B cell (primary cell): Measurements from ENCODE around the gene CARD10. TPM values are rescaled to one million over a fixed set of nuclear protein-coding genes. Genes with fewer than 3 reads are reported as not detected.

Source experiments
- ATAC-seq: fragments of 200-7000 bp; cut with Tn5 transposase; one replicate; pipeline ENCODE4 v1.10.0; 2021; ENCODE audit warnings: low read depth, mild to moderate bottlenecking, moderate number of reproducible peaks, moderate library complexity
- CTCF ChIA-PET: fragments of 350-600 bp; sonication (Branson Sonifier 250); formaldehyde crosslinking; loops from one replicate; lab custom pipeline; 2021; ENCODE audit warnings: antibody characterized with exemption, inconsistent platforms; lab: Charles Lee
- POLR2A ChIA-PET: fragments of 350-600 bp; sonication (Branson Sonifier 250); formaldehyde crosslinking; loops from one replicate; lab custom pipeline; 2021; ENCODE audit warnings: antibody characterized with exemption; lab: Charles Lee
- DNase-seq: peaks from one replicate; pipeline ENCODE4 v3.0.0; 2013
- H2AFZ ChIP-seq: 2 replicates; pipeline ENCODE4 v1.6.1; 2012; ENCODE audit warnings: mild to moderate bottlenecking, low read depth, low read length; ENCODE audit not compliant: insufficient read depth, poor library complexity, severe bottlenecking
- H3K27ac ChIP-seq, 2 donors: 1 replicate in 1 of 2; 2 replicates in 1 of 2; pipeline ENCODE4 v1.5.1; 2012 to 2013; ENCODE audit warnings: low read length in 2 of 2, mild to moderate bottlenecking in 2 of 2, moderate library complexity in 1 of 2
- H3K27me3 ChIP-seq, 4 experiments: fragments of 200-600 bp in 1 of 4; sonication (generic) in 1 of 4; replicated peaks in 1 of 4; 1 replicate in 2 of 4; 2 replicates in 2 of 4; pipeline versions ENCODE4 v1.6.1 to v1.7.0; 2013 to 2016; ENCODE audit warnings: low read length in 3 of 4, mild to moderate bottlenecking in 2 of 4, mixed read lengths in 1 of 4, moderate library complexity in 1 of 4; ENCODE audit not compliant: insufficient read depth in 4 of 4, control insufficient read depth in 3 of 4; ENCODE audit errors: control extremely low read depth in 1 of 4
- H3K36me3 ChIP-seq, 2 experiments: replicated peaks in 1 of 2; 1 replicate in 1 of 2; 2 replicates in 1 of 2; pipeline versions ENCODE4 v1.6.1 to v1.7.1; 2013; ENCODE audit warnings: low read length in 1 of 2; ENCODE audit not compliant: insufficient read depth in 2 of 2, control insufficient read depth in 1 of 2; ENCODE audit errors: control extremely low read depth in 1 of 2, extremely low read depth in 1 of 2
- H3K4me1 ChIP-seq, 2 donors: fragments of 200-600 bp in 1 of 2; sonication (generic) in 1 of 2; 1 replicate in 1 of 2; 2 replicates in 1 of 2; pipeline versions ENCODE4 v1.5.1 to v1.6.1; 2013 to 2017; ENCODE audit warnings: low read length in 2 of 2; ENCODE audit not compliant: control insufficient read depth in 2 of 2, insufficient read depth in 2 of 2
- H3K4me2 ChIP-seq: replicated peaks from 2 replicates; pipeline ENCODE3; 2012; ENCODE audit warnings: mild to moderate bottlenecking, low read depth, low read length; ENCODE audit not compliant: poor library complexity, severe bottlenecking
- H3K4me3 ChIP-seq, 5 experiments: fragments of 200-600 bp in 1 of 5; sonication (generic) in 1 of 5; 1 replicate in 3 of 5; 2 replicates in 2 of 5; pipeline versions ENCODE4 v1.5.1 to v1.7.0; 2011 to 2016; ENCODE audit warnings: low read length in 4 of 5, mild to moderate bottlenecking in 4 of 5, low read depth in 2 of 5, control low read depth in 1 of 5, moderate library complexity in 1 of 5; ENCODE audit not compliant: insufficient read depth in 1 of 5; ENCODE audit errors: control extremely low read depth in 1 of 5, extremely low read depth in 1 of 5
- H3K79me2 ChIP-seq: fragments of 200-600 bp; sonication (generic); one replicate; pipeline ENCODE4 v1.6.0; 2016; ENCODE audit warnings: low read length; ENCODE audit not compliant: control insufficient read depth, insufficient read depth
- H3K9ac ChIP-seq: fragments of 200-600 bp; sonication (generic); 2 replicates; pipeline ENCODE4 v1.6.1; 2017; ENCODE audit warnings: mild to moderate bottlenecking, low read length, moderate library complexity
- H3K9me3 ChIP-seq, 3 donors: one replicate each; pipeline versions ENCODE4 v1.6.1 to v1.7.1; 2013; ENCODE audit warnings: low read length in 2 of 3; ENCODE audit not compliant: control insufficient read depth in 2 of 3, insufficient read depth in 1 of 3; ENCODE audit errors: control extremely low read depth in 1 of 3
- H4K20me1 ChIP-seq: 2 replicates; pipeline ENCODE4 v1.6.0; 2012; ENCODE audit warnings: mild to moderate bottlenecking, low read length; ENCODE audit not compliant: insufficient read depth, control insufficient read depth, poor library complexity, severe bottlenecking
- H3K27ac Mint-ChIP-seq: one replicate; pipeline ENCODE4 v1.8.0; 2021; ENCODE audit warnings: mixed read lengths
- H3K27me3 Mint-ChIP-seq: one replicate; pipeline ENCODE4 v1.8.0; 2021; ENCODE audit warnings: mixed read lengths
- H3K4me1 Mint-ChIP-seq: one replicate; pipeline ENCODE4 v1.8.0; 2021; ENCODE audit warnings: mixed read lengths
- H3K4me3 Mint-ChIP-seq: one replicate; pipeline ENCODE4 v1.8.0; 2021; ENCODE audit warnings: mixed read lengths
- H3K9me3 Mint-ChIP-seq: one replicate; pipeline ENCODE4 v1.8.0; 2022; ENCODE audit warnings: mixed read lengths; ENCODE audit not compliant: insufficient read depth
- EZH2 ChIP-seq: IDR thresholded peaks from 2 replicates; pipeline ENCODE4 v1.6.1; 2012; ENCODE audit warnings: borderline replicate concordance, low read depth, mild to moderate bottlenecking, moderate library complexity, low read length; ENCODE audit not compliant: insufficient read depth, poor library complexity, severe bottlenecking
- WGBS: methylation state at CpG from one replicate; pipeline ENCODE4 v1.1.5; 2013; ENCODE audit warnings: missing lambda C conversion rate; ENCODE audit not compliant: insufficient coverage; 5-methylcytosine and 5-hydroxymethylcytosine counted together
- intact Hi-C: fragments of 100-400 bp; cut with micrococcal nuclease; formaldehyde crosslinking; loops from one replicate; pipeline ENCODE4 v1.10.0; 2022
- polyA plus RNA-seq: library from polyadenylated mRNA; depleted of rRNA; stranded (reverse); fragments of >200 nt; gene quantifications from 2 replicates; pipeline ENCODE4 v1.2.3, GENCODE V29; 2012
- total RNA-seq, 2 donors: library from RNA; stranded (reverse); fragments of 120-200 nt in 1 of 2; gene quantifications; 1 replicate in 1 of 2; 2 replicates in 1 of 2; pipeline versions ENCODE4 v1.2.3 to v1.2.4, GENCODE V29; 2013 to 2022
- TF ChIP-seq, protein P1 (sequence below): fragments of 200-600 bp; IDR thresholded peaks from one replicate; pipeline ENCODE4 v1.8.0; 2022; ENCODE audit warnings: antibody characterized with exemption, mild to moderate bottlenecking

The CARD10 gene
- total and polyA plus RNA-seq, 2 donors (not counting 1 experiment from before 2014, with no cell fraction given): not detected

DNA sequence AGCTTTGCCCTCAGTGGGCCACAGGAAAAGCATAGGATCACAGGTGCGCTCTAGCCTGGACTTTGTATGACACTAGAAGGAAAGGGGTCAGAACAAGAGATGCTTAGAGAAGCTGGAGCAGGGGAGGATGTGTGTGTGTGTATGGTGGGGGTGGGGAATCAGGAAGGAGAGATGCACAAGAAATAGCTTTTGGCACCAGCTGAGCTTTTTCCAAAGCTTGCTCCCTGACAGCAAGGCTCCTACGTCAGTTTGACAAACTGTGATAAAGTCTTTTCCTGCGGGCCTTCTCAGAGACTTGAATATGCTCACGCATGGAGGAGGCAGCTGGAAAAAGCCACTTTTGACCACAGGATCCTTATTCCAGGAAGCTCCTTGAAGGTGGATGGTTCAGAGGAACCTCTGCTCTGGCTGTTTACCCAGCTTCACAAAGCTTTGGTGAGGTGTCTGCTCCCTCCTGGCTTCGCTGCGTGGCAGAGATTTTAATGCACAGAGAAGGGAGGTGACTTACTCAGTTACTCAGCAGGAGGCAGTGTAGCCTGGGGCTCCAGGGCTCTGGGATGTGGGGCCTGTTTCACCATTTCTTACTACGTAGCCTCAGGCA lies 45.0 kb upstream of the CARD10 start:
- Mint-ChIP-seq H3K4me1 (peaks cover 36% of the 10 kb centered on the region), H3K4me3 (no peak overlapping the region), H3K27ac (no peak overlapping the region), H3K9me3 (no peaks in the 10 kb centered on the region), H3K27me3 (peaks cover 30% of the 10 kb centered on the region)
- Histone ChIP-seq H3K4me2 (no peak overlapping the region), H3K27me3 (peaks cover 0 to 46% (median 23%) of the 10 kb centered on the region in 4 experiments), H3K9me3 (peaks cover 0 to 22% (median 0%) of the 10 kb centered on the region in 3 donors), H3K36me3 (no peaks in the 10 kb centered on the region), H3K9ac (no peak overlapping the region), H4K20me1 (no peaks in the 10 kb centered on the region), H3K27ac (no peak overlapping the region), H2AFZ (no peak overlapping the region), H3K79me2 (no peaks in the 10 kb centered on the region), H3K4me1 (peaks cover 38 to 45% of the 10 kb centered on the region in 2 donors), H3K4me3 (no peak overlapping the region)
- POLR2A ChIA-PET: no interaction called here
- TF ChIP-seq, protein P1, sequence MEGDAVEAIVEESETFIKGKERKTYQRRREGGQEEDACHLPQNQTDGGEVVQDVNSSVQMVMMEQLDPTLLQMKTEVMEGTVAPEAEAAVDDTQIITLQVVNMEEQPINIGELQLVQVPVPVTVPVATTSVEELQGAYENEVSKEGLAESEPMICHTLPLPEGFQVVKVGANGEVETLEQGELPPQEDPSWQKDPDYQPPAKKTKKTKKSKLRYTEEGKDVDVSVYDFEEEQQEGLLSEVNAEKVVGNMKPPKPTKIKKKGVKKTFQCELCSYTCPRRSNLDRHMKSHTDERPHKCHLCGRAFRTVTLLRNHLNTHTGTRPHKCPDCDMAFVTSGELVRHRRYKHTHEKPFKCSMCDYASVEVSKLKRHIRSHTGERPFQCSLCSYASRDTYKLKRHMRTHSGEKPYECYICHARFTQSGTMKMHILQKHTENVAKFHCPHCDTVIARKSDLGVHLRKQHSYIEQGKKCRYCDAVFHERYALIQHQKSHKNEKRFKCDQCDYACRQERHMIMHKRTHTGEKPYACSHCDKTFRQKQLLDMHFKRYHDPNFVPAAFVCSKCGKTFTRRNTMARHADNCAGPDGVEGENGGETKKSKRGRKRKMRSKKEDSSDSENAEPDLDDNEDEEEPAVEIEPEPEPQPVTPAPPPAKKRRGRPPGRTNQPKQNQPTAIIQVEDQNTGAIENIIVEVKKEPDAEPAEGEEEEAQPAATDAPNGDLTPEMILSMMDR: no peak
- no peak for TF ChIP-seq EZH2
- 94% methylated on average over 5 of the region's 7 CpGs for WGBS
- intact Hi-C loops: no loop called here
- DNase-seq (no peak), ATAC-seq (no peak)
- CTCF ChIA-PET: interaction anchor here (0.7 to 4.8 kb wide), 6 partner anchors 10 to 520 kb away, joined by 3 to 69 read pairs (median 8); no protein-coding TSS in a partner anchor
